ENCODE data around the gene ADAM21.

DNA sequence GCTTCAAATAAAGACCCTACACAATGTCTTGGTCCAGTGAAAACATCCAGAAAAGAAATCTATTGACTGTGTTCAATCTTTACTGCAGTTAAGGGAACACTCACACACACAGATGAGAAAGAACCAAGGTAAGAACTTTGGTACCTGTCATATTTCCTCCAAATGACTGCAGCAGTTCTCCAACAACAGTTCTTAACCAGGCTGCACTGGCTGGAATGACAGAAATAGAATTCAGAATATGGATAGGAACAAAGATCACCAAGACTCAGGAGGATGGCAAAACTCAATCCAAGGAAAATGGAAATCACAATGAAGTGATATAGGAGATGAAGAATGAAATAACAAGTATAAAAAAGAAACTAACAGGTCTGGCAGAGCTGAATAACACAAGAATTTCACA lies 46.2 kb downstream of the ADAM21 start:
- TF ChIP-seq, protein P1, sequence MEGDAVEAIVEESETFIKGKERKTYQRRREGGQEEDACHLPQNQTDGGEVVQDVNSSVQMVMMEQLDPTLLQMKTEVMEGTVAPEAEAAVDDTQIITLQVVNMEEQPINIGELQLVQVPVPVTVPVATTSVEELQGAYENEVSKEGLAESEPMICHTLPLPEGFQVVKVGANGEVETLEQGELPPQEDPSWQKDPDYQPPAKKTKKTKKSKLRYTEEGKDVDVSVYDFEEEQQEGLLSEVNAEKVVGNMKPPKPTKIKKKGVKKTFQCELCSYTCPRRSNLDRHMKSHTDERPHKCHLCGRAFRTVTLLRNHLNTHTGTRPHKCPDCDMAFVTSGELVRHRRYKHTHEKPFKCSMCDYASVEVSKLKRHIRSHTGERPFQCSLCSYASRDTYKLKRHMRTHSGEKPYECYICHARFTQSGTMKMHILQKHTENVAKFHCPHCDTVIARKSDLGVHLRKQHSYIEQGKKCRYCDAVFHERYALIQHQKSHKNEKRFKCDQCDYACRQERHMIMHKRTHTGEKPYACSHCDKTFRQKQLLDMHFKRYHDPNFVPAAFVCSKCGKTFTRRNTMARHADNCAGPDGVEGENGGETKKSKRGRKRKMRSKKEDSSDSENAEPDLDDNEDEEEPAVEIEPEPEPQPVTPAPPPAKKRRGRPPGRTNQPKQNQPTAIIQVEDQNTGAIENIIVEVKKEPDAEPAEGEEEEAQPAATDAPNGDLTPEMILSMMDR (IDR thresholded peaks at IDR 0.05; ENCODE audit: poor library complexity, severe bottlenecking): no peak
- TF ChIP-seq EP300 (conservative IDR thresholded peaks at IDR 0.05; ENCODE audit: poor library complexity, severe bottlenecking): no peak
- no peak for TF ChIP-seq REST (IDR thresholded peaks at IDR 0.05; ENCODE audit: borderline replicate concordance)
- no peak for TF ChIP-seq EZH2 (IDR thresholded peaks at IDR 0.05; ENCODE audit: borderline replicate concordance, insufficient read depth, low read length, poor library complexity, severe bottlenecking)
- no peak for TF ChIP-seq SMC3 (conservative IDR thresholded peaks at IDR 0.05; ENCODE audit: poor library complexity)
- no peak for TF ChIP-seq MXI1 (conservative IDR thresholded peaks at IDR 0.05; ENCODE audit: poor library complexity, severe bottlenecking)

Measured in neural cell (in vitro differentiated cells).